Esophagus squamous epithelium (tissue), 4 donors: ENCODE measurements around the gene FAM124A.

ENCODE experiments used
- CTCF ChIP-seq, 6 experiments: fragments of 450-650 bp in 4 of 6; fragments of 200-600 bp in 2 of 6; sonication (generic) in 2 of 6; IDR thresholded peaks; one replicate each; pipeline ENCODE4 v1.5.1; 2016 to 2019; ENCODE audit warnings: antibody characterized with exemption in 6 of 6, mild to moderate bottlenecking in 4 of 6, moderate library complexity in 4 of 6
- POLR2A ChIP-seq, 4 donors: fragments of 450-650 bp; IDR thresholded peaks; one replicate each; pipeline ENCODE4 v1.6.1; 2017; ENCODE audit warnings: antibody characterized with exemption in 4 of 4, mild to moderate bottlenecking in 4 of 4, moderate library complexity in 3 of 4

GRCh38 chr13:51244637-51245405, 22.6 kb downstream of the FAM124A start:
- no peak for TF ChIP-seq CTCF (IDR thresholded peaks at IDR 0.05)
- TF ChIP-seq POLR2A (IDR thresholded peaks at IDR 0.05): no peak
